ENCODE results near the gene SLC12A9. TPM values are rescaled to one million over a fixed set of nuclear protein-coding genes. Genes with fewer than 3 reads are reported as not detected.
A peak's percentile ranks its signal among the peaks of the same experiment; 100 is the strongest.

Gene SLC12A9
- total RNA-seq, 1 donor from 2014 or later, result 39.1 TPM

- H3K9me3 Mint-ChIP-seq, result no peaks in the 10 kb centered on the region
- H3K27ac Mint-ChIP-seq, result no peak overlapping the region
- no peaks in the 10 kb centered on the region for H3K36me3 Mint-ChIP-seq
- peak; percentile 90 for TF ChIP-seq CTCF (IDR thresholded peaks at IDR 0.05; ENCODE audit: unreplicated experiment)
- H3K4me3 Mint-ChIP-seq, result peak overlapping the region; percentile 75
- DNase-seq (ENCODE audit: low spot score in 2 of 2, unreplicated experiment in 2 of 2), result peak; percentile 67 to 81
- H3K4me1 Mint-ChIP-seq, result peaks cover 18% of the 10 kb centered on the region
- H3K27me3 Mint-ChIP-seq (ENCODE audit: low read depth), result peaks cover 22% of the 10 kb centered on the region
Observed at GRCh38 chr7:100896732-100897608, 44.5 kb downstream of the SLC12A9 start.

- Mint-ChIP-seq H3K4me1 (peaks cover 14% of the 10 kb centered on the region), H3K27ac (no peak overlapping the region), H3K9me3 (no peaks in the 10 kb centered on the region), H3K4me3 (peak overlapping the region; percentile 64), H3K36me3 (no peaks in the 10 kb centered on the region), H3K27me3 (ENCODE audit: low read depth) (peaks cover 22% of the 10 kb centered on the region)
- TF ChIP-seq CTCF (IDR thresholded peaks at IDR 0.05; ENCODE audit: unreplicated experiment), result no peak
- no peak for DNase-seq (ENCODE audit: low spot score in 2 of 2, unreplicated experiment in 2 of 2)
Observed at GRCh38 chr7:100897772-100898454, 45.4 kb downstream of the SLC12A9 start.

- Mint-ChIP-seq H3K27ac (no peak overlapping the region), H3K4me3 (no peak overlapping the region), H3K36me3 (no peaks in the 10 kb centered on the region), H3K4me1 (peaks cover 10% of the 10 kb centered on the region), H3K9me3 (no peaks in the 10 kb centered on the region), H3K27me3 (ENCODE audit: low read depth) (peaks cover 22% of the 10 kb centered on the region)
- DNase-seq (ENCODE audit: low spot score in 2 of 2, unreplicated experiment in 2 of 2), result no peak
- TF ChIP-seq CTCF (IDR thresholded peaks at IDR 0.05; ENCODE audit: unreplicated experiment), result no peak
Observed at GRCh38 chr7:100899432-100899831, 46.9 kb downstream of the SLC12A9 start.

GRCh38 chr7:100900978-100901377 is 48.5 kb downstream of the SLC12A9 start:
- Mint-ChIP-seq H3K4me3 (no peak overlapping the region), H3K27me3 (ENCODE audit: low read depth) (peaks cover 20% of the 10 kb centered on the region), H3K4me1 (peaks cover 7% of the 10 kb centered on the region), H3K36me3 (no peaks in the 10 kb centered on the region), H3K27ac (no peak overlapping the region), H3K9me3 (no peaks in the 10 kb centered on the region)
- TF ChIP-seq CTCF (IDR thresholded peaks at IDR 0.05; ENCODE audit: unreplicated experiment), result no peak
- no peak for DNase-seq (ENCODE audit: low spot score in 2 of 2, unreplicated experiment in 2 of 2)

- H3K9me3 Mint-ChIP-seq, result no peaks in the 10 kb centered on the region
- no peak for DNase-seq (ENCODE audit: low spot score in 2 of 2, unreplicated experiment in 2 of 2)
- H3K4me3 Mint-ChIP-seq, result no peak overlapping the region
- peaks cover 2% of the 10 kb centered on the region for H3K4me1 Mint-ChIP-seq
- H3K27ac Mint-ChIP-seq, result no peak overlapping the region
- H3K27me3 Mint-ChIP-seq (ENCODE audit: low read depth), result peaks cover 14% of the 10 kb centered on the region
- no peaks in the 10 kb centered on the region for H3K36me3 Mint-ChIP-seq
- TF ChIP-seq CTCF (IDR thresholded peaks at IDR 0.05; ENCODE audit: unreplicated experiment), result no peak
Observed at GRCh38 chr7:100901921-100902332, 49.4 kb downstream of the SLC12A9 start.

Measured in mesothelial cell of epicardium (in vitro differentiated cells).